HepG2 (cell line): ENCODE data around the gene XPC. TPM values are rescaled to one million over a fixed set of nuclear protein-coding genes. Genes with fewer than 3 reads are reported as not detected.
A peak's percentile ranks its signal among the peaks of the same experiment; 100 is the strongest.

ENCODE experiments used
- BCL6 ChIP-seq: IDR thresholded peaks from 2 replicates; pipeline ENCODE4 v1.6.1; 2016; ENCODE audit warnings: missing genetic modification reagents, missing compliant biosample characterization
- BCLAF1 ChIP-seq: fragments of 450-650 bp; IDR thresholded peaks from 2 replicates; pipeline ENCODE4 v1.6.1; 2017; ENCODE audit warnings: mild to moderate bottlenecking
- CEBPB ChIP-seq: IDR thresholded peaks from 2 replicates; pipeline ENCODE4 v1.6.1; 2011; ENCODE audit warnings: low read depth, low read length, improper control_type of control experiment, borderline replicate concordance
- E2F1 ChIP-seq: sonication (generic); formaldehyde crosslinking; IDR thresholded peaks from 2 replicates; pipeline ENCODE4 v1.5.0; 2020; ENCODE audit warnings: missing genetic modification reagents
- ELF1 ChIP-seq: sonication (generic); formaldehyde crosslinking; IDR thresholded peaks from 2 replicates; pipeline ENCODE4 v1.4.0; 2020; ENCODE audit warnings: missing genetic modification reagents
- HIVEP1 ChIP-seq: sonication (generic); formaldehyde crosslinking; IDR thresholded peaks from 2 replicates; pipeline ENCODE4 v1.4.0; 2020; ENCODE audit warnings: mild to moderate bottlenecking, missing genetic modification reagents
- HMG20A ChIP-seq: IDR thresholded peaks from 2 replicates; pipeline ENCODE4 v1.6.1; 2016; ENCODE audit warnings: borderline replicate concordance
- NFIB ChIP-seq: sonication (generic); formaldehyde crosslinking; IDR thresholded peaks from 2 replicates; pipeline ENCODE4 v1.9.0; 2021; ENCODE audit warnings: missing genetic modification reagents, mild to moderate bottlenecking, borderline replicate concordance
- NR2C2 ChIP-seq: sonication (generic); formaldehyde crosslinking; IDR thresholded peaks from 2 replicates; pipeline ENCODE4 v1.4.0; 2020; ENCODE audit warnings: missing genetic modification reagents, mild to moderate bottlenecking, moderate library complexity, borderline replicate concordance
- RAD21 ChIP-seq: fragments of 450-650 bp; formaldehyde crosslinking; IDR thresholded peaks from 2 replicates; pipeline ENCODE4 v1.5.0; 2020; ENCODE audit warnings: mild to moderate bottlenecking
- REXO4 ChIP-seq: sonication (generic); formaldehyde crosslinking; IDR thresholded peaks from 2 replicates; pipeline ENCODE4 v1.8.0; 2022; ENCODE audit warnings: missing genetic modification reagents, mild to moderate bottlenecking, borderline replicate concordance
- SAFB2 ChIP-seq: sonication (generic); formaldehyde crosslinking; IDR thresholded peaks from 2 replicates; pipeline ENCODE4 v1.5.1; 2020; ENCODE audit warnings: missing genetic modification reagents, low read depth, mild to moderate bottlenecking, borderline replicate concordance
- SKI ChIP-seq: fragments of 450-650 bp; IDR thresholded peaks from one replicate; pipeline ENCODE4 v1.6.1; 2018; ENCODE audit warnings: mild to moderate bottlenecking; ENCODE audit not compliant: partially characterized antibody
- SRSF4 ChIP-seq: fragments of 200-400 bp; formaldehyde crosslinking; IDR thresholded peaks from one replicate; pipeline ENCODE4 v1.6.1; 2018; ENCODE audit warnings: mild to moderate bottlenecking, low read depth, low read length, moderate library complexity; ENCODE audit not compliant: poor library complexity, severe bottlenecking
- TAF1 ChIP-seq: sonication (generic); formaldehyde crosslinking; IDR thresholded peaks from 2 replicates; pipeline ENCODE4 v1.4.0; 2020; ENCODE audit warnings: missing genetic modification reagents
- TCF12 ChIP-seq, 2 experiments: fragments of 450-650 bp in 1 of 2; sonication (generic) in 1 of 2; formaldehyde crosslinking in 1 of 2; IDR thresholded peaks; 2 replicates each; pipeline versions ENCODE4 v1.6.1 to v1.8.0; 2017 to 2022; ENCODE audit warnings: antibody characterized with exemption in 1 of 2, mild to moderate bottlenecking in 1 of 2, missing genetic modification reagents in 1 of 2, moderate library complexity in 1 of 2
- ZFP37 ChIP-seq: sonication (generic); formaldehyde crosslinking; IDR thresholded peaks from 2 replicates; pipeline ENCODE4 v1.4.0; 2020; ENCODE audit warnings: missing genetic modification reagents, borderline replicate concordance
- ZNF12 ChIP-seq: sonication (generic); formaldehyde crosslinking; IDR thresholded peaks from 2 replicates; pipeline ENCODE4 v1.5.0; 2020; ENCODE audit warnings: missing genetic modification reagents
- polyA plus RNA-seq, 8 experiments: library from polyadenylated mRNA; depleted of rRNA in 3 of 8; stranded (reverse) in 7 of 8; unstranded in 1 of 8; fragments of >200 nt; fragmentation: Illumina TruSeq in 4 of 8; extraction: Trizol in 4 of 8; gene quantifications; 2 replicates each; pipeline versions ENCODE4 v1.2.1 to v1.2.3, GENCODE V29; 2011 to 2016; ENCODE audit warnings: low read depth in 4 of 8, missing spikeins in 1 of 8, mixed read lengths in 1 of 8; ENCODE audit not compliant: insufficient read depth in 1 of 8
- total RNA-seq, 5 experiments: library from RNA; depleted of rRNA; stranded (reverse); fragments of >200 nt; fragmentation: Illumina TruSeq; extraction: Trizol; gene quantifications; 2 replicates each; pipeline ENCODE4 v1.2.3, GENCODE V29; 2016; ENCODE audit warnings: low read depth in 1 of 5
- TF ChIP-seq, protein P1 (sequence below): sonication (generic); formaldehyde crosslinking; IDR thresholded peaks from 2 replicates; pipeline ENCODE4 v1.4.0; 2020; ENCODE audit warnings: mild to moderate bottlenecking, missing genetic modification reagents
- TF ChIP-seq, protein P2 (sequence below): sonication (generic); formaldehyde crosslinking; IDR thresholded peaks from 2 replicates; pipeline ENCODE4 v1.8.0; 2022; ENCODE audit warnings: low read depth, missing genetic modification reagents
- TF ChIP-seq, protein P3 (sequence below): IDR thresholded peaks from 2 replicates; pipeline ENCODE4 v1.6.1; 2018; ENCODE audit warnings: missing genetic modification reagents, mild to moderate bottlenecking, missing compliant biosample characterization

The XPC gene
- total and polyA plus RNA-seq, 2 of the 13 experiments (the other 11 are each of a cell fraction or from before 2014, with no cell fraction given): 9.4 to 24.1 TPM

- TF ChIP-seq HIVEP1 (CRISPR knock-in tag) (no peak), RAD21 (CRISPR knock-in tag) (peak; percentile 17; the same call in 1 of the 2 replicates), TCF12 (IDR thresholded peaks at IDR 0.05) (no peak), TCF12 (CRISPR knock-in tag; IDR thresholded peaks at IDR 0.05) (no peak), NR2C2 (CRISPR knock-in tag) (peak; percentile 71; the same call in 1 of the 2 replicates), ZNF12 (CRISPR knock-in tag) (no peak), NFIB (CRISPR knock-in tag) (no peak), SAFB2 (CRISPR knock-in tag) (0 out of 2 replicates have a peak, but pooled peaks have one; percentile 29), ELF1 (CRISPR knock-in tag) (peak; percentile 96), ZFP37 (CRISPR knock-in tag) (no peak), CEBPB (no peak), BCLAF1 (no peak), E2F1 (CRISPR knock-in tag) (peak; percentile 50; the same call in 1 of the 2 replicates), BCL6 (CRISPR knock-in tag) (no peak), HMG20A (no peak), REXO4 (CRISPR knock-in tag) (no peak), SKI (peak; percentile 87), TAF1 (CRISPR knock-in tag) (peak; percentile 90), SRSF4 (no peak)
- TF ChIP-seq, protein P1, sequence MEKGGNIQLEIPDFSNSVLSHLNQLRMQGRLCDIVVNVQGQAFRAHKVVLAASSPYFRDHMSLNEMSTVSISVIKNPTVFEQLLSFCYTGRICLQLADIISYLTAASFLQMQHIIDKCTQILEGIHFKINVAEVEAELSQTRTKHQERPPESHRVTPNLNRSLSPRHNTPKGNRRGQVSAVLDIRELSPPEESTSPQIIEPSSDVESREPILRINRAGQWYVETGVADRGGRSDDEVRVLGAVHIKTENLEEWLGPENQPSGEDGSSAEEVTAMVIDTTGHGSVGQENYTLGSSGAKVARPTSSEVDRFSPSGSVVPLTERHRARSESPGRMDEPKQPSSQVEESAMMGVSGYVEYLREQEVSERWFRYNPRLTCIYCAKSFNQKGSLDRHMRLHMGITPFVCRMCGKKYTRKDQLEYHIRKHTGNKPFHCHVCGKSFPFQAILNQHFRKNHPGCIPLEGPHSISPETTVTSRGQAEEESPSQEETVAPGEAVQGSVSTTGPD (CRISPR knock-in tag): no peak
- TF ChIP-seq, protein P2, sequence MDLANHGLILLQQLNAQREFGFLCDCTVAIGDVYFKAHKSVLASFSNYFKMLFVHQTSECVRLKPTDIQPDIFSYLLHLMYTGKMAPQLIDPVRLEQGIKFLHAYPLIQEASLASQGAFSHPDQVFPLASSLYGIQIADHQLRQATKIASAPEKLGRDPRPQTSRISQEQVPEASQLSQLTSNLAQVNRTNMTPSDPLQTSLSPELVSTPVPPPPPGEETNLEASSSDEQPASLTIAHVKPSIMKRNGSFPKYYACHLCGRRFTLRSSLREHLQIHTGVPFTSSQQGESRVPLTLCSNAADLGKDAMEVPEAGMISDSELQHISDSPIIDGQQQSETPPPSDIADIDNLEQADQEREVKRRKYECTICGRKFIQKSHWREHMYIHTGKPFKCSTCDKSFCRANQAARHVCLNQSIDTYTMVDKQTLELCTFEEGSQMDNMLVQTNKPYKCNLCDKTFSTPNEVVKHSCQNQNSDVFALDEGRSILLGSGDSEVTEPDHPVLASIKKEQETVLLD: 0 out of 2 replicates have a peak, but pooled peaks have one; percentile 32
- TF ChIP-seq, protein P3, sequence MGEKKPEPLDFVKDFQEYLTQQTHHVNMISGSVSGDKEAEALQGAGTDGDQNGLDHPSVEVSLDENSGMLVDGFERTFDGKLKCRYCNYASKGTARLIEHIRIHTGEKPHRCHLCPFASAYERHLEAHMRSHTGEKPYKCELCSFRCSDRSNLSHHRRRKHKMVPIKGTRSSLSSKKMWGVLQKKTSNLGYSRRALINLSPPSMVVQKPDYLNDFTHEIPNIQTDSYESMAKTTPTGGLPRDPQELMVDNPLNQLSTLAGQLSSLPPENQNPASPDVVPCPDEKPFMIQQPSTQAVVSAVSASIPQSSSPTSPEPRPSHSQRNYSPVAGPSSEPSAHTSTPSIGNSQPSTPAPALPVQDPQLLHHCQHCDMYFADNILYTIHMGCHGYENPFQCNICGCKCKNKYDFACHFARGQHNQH (CRISPR knock-in tag): peak; percentile 76
Observed at GRCh38 chr3:14178247-14179113, at the start of gene XPC, which contains the start of gene LSM3 (continued).
